ENCODE measurements around the gene PNMA6A. TPM values are rescaled to one million over a fixed set of nuclear protein-coding genes. Genes with fewer than 3 reads are reported as not detected.

Gene PNMA6A
- polyA plus RNA-seq, 1 donor (not counting 4 experiments of a cell fraction or from before 2014, with no cell fraction given) = 0.16 TPM

- peaks cover 27% of the 10 kb centered on the region for H3K27me3 ChIP-seq (ENCODE audit: control insufficient read depth, extremely low read depth, insufficient read depth, low read length)
- no peak for DNase-seq (ENCODE audit: low read depth, low spot score)
- no peak within 1 kb of the TSS for H3K9ac ChIP-seq (ENCODE audit: control insufficient read depth, extremely low read depth, insufficient read depth, low read length)
- no peak for TF ChIP-seq CTCF (optimal IDR thresholded peaks at IDR 0.05 in 1 of 3, IDR thresholded peaks at IDR 0.05 in 1 of 3, conservative IDR thresholded peaks at IDR 0.05 in 1 of 3; ENCODE audit: extremely low read depth in 1 of 3, insufficient read depth in 2 of 3, low read length in 3 of 3)
- TF ChIP-seq EZH2 (IDR thresholded peaks at IDR 0.05; ENCODE audit: low read length) = no peak
- dilution Hi-C loops (cut with MboI; ENCODE audit: extremely low pct_ligation_motif_present, low sequenced_read_pairs) = no loop called here
- H3K36me3 ChIP-seq (ENCODE audit: control insufficient read depth in 2 of 2, extremely low read depth in 1 of 2, insufficient read depth in 2 of 2, low read length in 2 of 2) = no peaks in the 10 kb centered on the region
- H3K79me2 ChIP-seq (ENCODE audit: control insufficient read depth, insufficient read depth, low read length) = no peaks in the 10 kb centered on the region
- no peak within 1 kb of the TSS for H3K4me3 ChIP-seq (ENCODE audit: control insufficient read depth in 2 of 3, extremely low read depth in 1 of 3, insufficient read depth in 2 of 3, low read depth in 1 of 3, low read length in 3 of 3)
- H3K9me1 ChIP-seq (ENCODE audit: control insufficient read depth, extremely low read depth, insufficient read depth, low read length) = no peaks in the 10 kb centered on the region
- H2AFZ ChIP-seq (ENCODE audit: control insufficient read depth, low read length) = no peak within 1 kb of the TSS
- no peak within 1 kb of the TSS for H3K27ac ChIP-seq (ENCODE audit: control insufficient read depth, insufficient read depth, low read length)
- no peak within 1 kb of the TSS for H3K4me2 ChIP-seq (ENCODE audit: control insufficient read depth, extremely low read depth, insufficient read depth, low read depth, low read length)
- FAIRE-seq = no peak
- H3K9me3 ChIP-seq (ENCODE audit: control insufficient read depth, low read depth, low read length) = no peaks in the 10 kb centered on the region
- no peaks in the 10 kb centered on the region for H4K20me1 ChIP-seq (ENCODE audit: control insufficient read depth, extremely low read depth, insufficient read depth, low read length)
- H3K4me1 ChIP-seq (ENCODE audit: control insufficient read depth, extremely low read depth, insufficient read depth, low read length) = no peaks in the 10 kb centered on the region
These were observed 16.1 kb upstream of the PNMA6A start, which contains the start of gene PNMA3 for GRCh38 chrX:153055871-153056749. PNMA3 (plus strand) TSS chrX:153056470; CDS start chrX:153057056, 586 bp downstream.

GRCh38 chrX:153057281-153057680 lies 15.0 kb upstream of the PNMA6A start:
- Histone ChIP-seq H3K9ac (ENCODE audit: control insufficient read depth, extremely low read depth, insufficient read depth, low read length) (no peak overlapping the region), H3K27me3 (ENCODE audit: control insufficient read depth, extremely low read depth, insufficient read depth, low read length) (peaks cover 27% of the 10 kb centered on the region), H3K79me2 (ENCODE audit: control insufficient read depth, insufficient read depth, low read length) (no peaks in the 10 kb centered on the region), H3K4me2 (ENCODE audit: control insufficient read depth, extremely low read depth, insufficient read depth, low read depth, low read length) (no peak overlapping the region), H3K9me1 (ENCODE audit: control insufficient read depth, extremely low read depth, insufficient read depth, low read length) (no peaks in the 10 kb centered on the region), H4K20me1 (ENCODE audit: control insufficient read depth, extremely low read depth, insufficient read depth, low read length) (no peaks in the 10 kb centered on the region), H2AFZ (ENCODE audit: control insufficient read depth, low read length) (no peak overlapping the region), H3K4me3 (ENCODE audit: control insufficient read depth in 2 of 3, extremely low read depth in 1 of 3, insufficient read depth in 2 of 3, low read depth in 1 of 3, low read length in 3 of 3) (no peak overlapping the region), H3K27ac (ENCODE audit: control insufficient read depth, insufficient read depth, low read length) (no peak overlapping the region), H3K9me3 (ENCODE audit: control insufficient read depth, low read depth, low read length) (no peaks in the 10 kb centered on the region), H3K36me3 (ENCODE audit: control insufficient read depth in 2 of 2, extremely low read depth in 1 of 2, insufficient read depth in 2 of 2, low read length in 2 of 2) (no peaks in the 10 kb centered on the region), H3K4me1 (ENCODE audit: control insufficient read depth, extremely low read depth, insufficient read depth, low read length) (peaks cover 3% of the 10 kb centered on the region)
- no peak for TF ChIP-seq CTCF (optimal IDR thresholded peaks at IDR 0.05 in 1 of 3, IDR thresholded peaks at IDR 0.05 in 1 of 3, conservative IDR thresholded peaks at IDR 0.05 in 1 of 3; ENCODE audit: extremely low read depth in 1 of 3, insufficient read depth in 2 of 3, low read length in 3 of 3)
- TF ChIP-seq EZH2 (IDR thresholded peaks at IDR 0.05; ENCODE audit: low read length) = peak; percentile 30
- dilution Hi-C loops (cut with MboI; ENCODE audit: extremely low pct_ligation_motif_present, low sequenced_read_pairs) = no loop called here
- no peak for FAIRE-seq
- no peak for DNase-seq (ENCODE audit: low read depth, low spot score)

Data from keratinocyte (primary cell).